GM13977 (cell line): Measurements from ENCODE around the gene ARHGDIG.

Experiments
- DNase-seq: peaks from one replicate; pipeline ENCODE4 v3.0.0; 2012; ENCODE audit warnings: low spot score
- CTCF ChIP-seq: IDR thresholded peaks from 2 replicates; pipeline ENCODE4 v1.5.1; 2012; ENCODE audit warnings: mild to moderate bottlenecking, control low read depth; ENCODE audit not compliant: insufficient read depth; ENCODE audit errors: extremely low read depth, missing control alignments
- in situ Hi-C: fragments of 300-500 bp; cut with MboI; formaldehyde crosslinking; loops from one replicate; pipeline ENCODE4 v1.12.0; 2022; ENCODE audit warnings: low sequenced_read_pairs, low pct_unique_long_range_greater_than_20kb, mixed read lengths, inconsistent platforms; ENCODE audit not compliant: unreplicated experiment

The ARHGDIG gene

GRCh38 chr16:245105-245504, 35.3 kb upstream of the ARHGDIG start:
- no peak for TF ChIP-seq CTCF
- no peak for DNase-seq
- in situ Hi-C loops, result no loop called here

GRCh38 chr16:247027-247426, 33.4 kb upstream of the ARHGDIG start:
- in situ Hi-C loops, result no loop called here
- no peak for DNase-seq
- no peak for TF ChIP-seq CTCF

GRCh38 chr16:249431-249830, 31.0 kb upstream of the ARHGDIG start:
- no peak for DNase-seq
- TF ChIP-seq CTCF, result no peak
- in situ Hi-C loops, result no loop called here

- in situ Hi-C loops, result no loop called here
- peak; percentile 69 for DNase-seq
Measured at GRCh38 chr16:252366-253337, 27.7 kb upstream of the ARHGDIG start.

GRCh38 chr16:253833-254232, 26.6 kb upstream of the ARHGDIG start:
- no peak for TF ChIP-seq CTCF
- no peak for DNase-seq
- in situ Hi-C loops, result no loop called here

More at GRCh38 chr16:252366-253337, 27.7 kb upstream of the ARHGDIG start:
- no peak for TF ChIP-seq CTCF

- TF ChIP-seq CTCF, result no peak
- in situ Hi-C loops, result no loop called here
- no peak for DNase-seq
Measured at GRCh38 chr16:254461-254860, 25.9 kb upstream of the ARHGDIG start.
